ENCODE results near the gene RNF208. TPM values are rescaled to one million over a fixed set of nuclear protein-coding genes. Genes with fewer than 3 reads are reported as not detected.

RNF208 gene
- total and polyA plus RNA-seq, 9 of the 15 experiments (the other 6 are each of a cell fraction or from before 2014, with no cell fraction given) = 0.15 to 6.9 (median 0.50) TPM; not detected in 2

- TF ChIP-seq SAP30 (IDR thresholded peaks at IDR 0.05; ENCODE audit: borderline replicate concordance, insufficient read depth, low read depth, low read length, poor library complexity, severe bottlenecking) = peak; percentile 94
- no peak for TF ChIP-seq RBM25 (IDR thresholded peaks at IDR 0.05; ENCODE audit: low read depth, low read length, severe bottlenecking)
- TF ChIP-seq MLLT1 (IDR thresholded peaks at IDR 0.05) = 0 out of 4 replicates have a peak, but pooled peaks of 1 of the 2 experiments have one; percentile 34
- peak; percentile 98 for TF ChIP-seq ZBTB12 (CRISPR knock-in tag; IDR thresholded peaks at IDR 0.05)
- TF ChIP-seq KLF13 (tag; IDR thresholded peaks at IDR 0.05; ENCODE audit: borderline replicate concordance, low read depth) = 0 out of 2 replicates have a peak, but pooled peaks have one; percentile 26
- peak; percentile 99 for TF ChIP-seq CREM (IDR thresholded peaks at IDR 0.05; ENCODE audit: low read depth)
- TF ChIP-seq HLTF (IDR thresholded peaks at IDR 0.05) = no peak
- peak; percentile 28 to 73; a peak in 2 of 4 replicates for TF ChIP-seq NONO (IDR thresholded peaks at IDR 0.05; ENCODE audit: low read depth in 2 of 2, low read length in 1 of 2)
- TF ChIP-seq KDM5B (IDR thresholded peaks at IDR 0.05; ENCODE audit: insufficient replicate concordance, low read depth, low read length) = peak; percentile 87
- no peak for TF ChIP-seq MAFK (IDR thresholded peaks at IDR 0.05; ENCODE audit: low read length)
- TF ChIP-seq TFAP4 (CRISPR knock-in tag; IDR thresholded peaks at IDR 0.05; ENCODE audit: borderline replicate concordance) = peak; percentile 54; the same call in 1 of the 2 replicates
- peak; percentile 88 for TF ChIP-seq ZFX (CRISPR knock-in tag; IDR thresholded peaks at IDR 0.05)
- TF ChIP-seq ZBTB7A (IDR thresholded peaks at IDR 0.05; ENCODE audit: borderline replicate concordance, control insufficient read depth, low read depth, low read length) = peak; percentile 47; the same call in 1 of the 2 replicates
- peak; percentile 71 for TF ChIP-seq FIP1L1 (IDR thresholded peaks at IDR 0.05; ENCODE audit: low read depth, low read length, poor library complexity, severe bottlenecking)
- peak; percentile 52; the same call in 1 of the 2 replicates for TF ChIP-seq SOX6 (IDR thresholded peaks at IDR 0.05)
- no peak for TF ChIP-seq SIRT6 (IDR thresholded peaks at IDR 0.05; ENCODE audit: low read depth, low read length)
- TF ChIP-seq GMEB1 (CRISPR knock-in tag; IDR thresholded peaks at IDR 0.05) = peak; percentile 65
Observed at GRCh38 chr9:137205126-137206069, 16.6 kb downstream of the RNF208 start, which contains the start of the genes NDOR1 and TMEM203 (continued).

All from K562 (cell line).